NOMO-1 treated with dmso at 0.1 percent for 144 hours (cell line): ENCODE measurements around the gene ERRFI1.

Experiments used
- DNase-seq: peaks from one replicate; lab custom pipeline; 2025; ENCODE audit not compliant: unreplicated experiment; lab: John Stamatoyannopoulos, UW

Gene ERRFI1

GRCh38 chr1:8004113-8004802, 21.9 kb downstream of the ERRFI1 start:
- no peak for DNase-seq

GRCh38 chr1:8003438-8004112, 22.5 kb downstream of the ERRFI1 start:
- DNase-seq, result no peak

GRCh38 chr1:8002921-8003320, 23.2 kb downstream of the ERRFI1 start:
- DNase-seq, result no peak

GRCh38 chr1:8002329-8002910, 23.7 kb downstream of the ERRFI1 start:
- DNase-seq, result no peak

- no peak for DNase-seq
Observed at GRCh38 chr1:7995437-7995836, 30.7 kb downstream of the ERRFI1 start.

- no peak for DNase-seq
Observed at GRCh38 chr1:7994827-7995226, 31.3 kb downstream of the ERRFI1 start.

GRCh38 chr1:7993593-7994479, 32.3 kb downstream of the ERRFI1 start:
- DNase-seq, result peak; percentile 17

GRCh38 chr1:7992885-7993284, 33.2 kb downstream of the ERRFI1 start:
- no peak for DNase-seq

GRCh38 chr1:7991504-7992440, 34.3 kb downstream of the ERRFI1 start:
- no peak for DNase-seq

- no peak for DNase-seq
Observed at GRCh38 chr1:7989762-7990428, 36.2 kb downstream of the ERRFI1 start.

GRCh38 chr1:7988576-7988975, 37.5 kb downstream of the ERRFI1 start:
- no peak for DNase-seq

- no peak for DNase-seq
Observed at GRCh38 chr1:7987528-7987927, 38.6 kb downstream of the ERRFI1 start.

- no peak for DNase-seq
Observed at GRCh38 chr1:7985851-7986612, 40.1 kb downstream of the ERRFI1 start.

GRCh38 chr1:7984811-7985210, 41.3 kb downstream of the ERRFI1 start:
- DNase-seq, result no peak

- DNase-seq, result no peak
Observed at GRCh38 chr1:7983086-7983778, 42.9 kb downstream of the ERRFI1 start.

- DNase-seq, result no peak
Observed at GRCh38 chr1:7980984-7981383, 45.1 kb downstream of the ERRFI1 start.

- peak; percentile 14 for DNase-seq
Observed at GRCh38 chr1:7975212-7975865, 50.8 kb downstream of the ERRFI1 start.

- no peak for DNase-seq
Observed at GRCh38 chr1:7973086-7973485, 53.0 kb downstream of the ERRFI1 start.
